Measurements from ENCODE around the gene SCARB1. TPM values are rescaled to one million over a fixed set of nuclear protein-coding genes. Genes with fewer than 3 reads are reported as not detected.
A peak's percentile ranks its signal among the peaks of the same experiment; 100 is the strongest.
"Not testable (repeated sequence)": the region's sequence is repeated elsewhere in the genome, so short reads cannot be mapped to it uniquely, and the experiment has no call there.

The SCARB1 gene
- total RNA-seq, 2 donors from 2014 or later, result 44.9 to 83.1 TPM

DNA sequence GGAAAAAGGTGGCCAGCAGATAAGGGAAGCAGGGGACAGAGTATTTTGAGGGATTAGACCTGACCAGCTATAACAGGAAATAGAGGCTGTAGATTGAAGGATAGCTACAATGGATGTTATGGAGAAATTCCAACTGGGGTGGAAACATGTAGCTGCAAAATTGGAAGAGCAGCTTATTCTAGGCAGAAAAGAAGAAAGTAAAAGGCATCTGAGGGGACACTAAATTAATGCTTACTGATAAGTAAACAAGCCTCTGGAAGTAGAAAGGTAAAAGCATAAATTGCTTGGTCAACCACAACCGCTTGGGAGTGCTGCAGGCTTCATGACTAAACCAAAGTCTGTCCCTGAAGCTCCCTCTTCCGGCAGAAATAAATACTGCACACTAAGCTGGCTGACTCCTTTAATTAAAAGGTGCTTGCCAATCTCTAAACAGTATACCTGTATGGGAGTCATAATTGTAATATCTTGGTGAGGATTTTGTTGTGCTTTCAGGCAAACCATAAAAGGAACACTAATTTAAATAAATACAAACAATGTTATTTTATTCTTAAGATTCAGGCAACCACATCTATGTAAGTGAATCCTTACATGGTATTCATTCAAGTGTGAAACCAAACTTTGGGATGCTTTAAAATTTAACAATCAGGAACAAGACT lies 43.1 kb upstream of the SCARB1 start:
- intact Hi-C loops (cut with DNase I), result no loop called here
- H3K4me1 ChIP-seq, result peaks cover 29% of the 10 kb centered on the region
- H3K27me3 ChIP-seq, result no peaks in the 10 kb centered on the region

GRCh38 chr12:124904306-124905098 lies 40.8 kb upstream of the SCARB1 start:
- no peak for TF ChIP-seq CTCF (IDR thresholded peaks at IDR 0.05)
- no peaks in the 10 kb centered on the region for H3K27me3 ChIP-seq
- peak overlapping the region in 1 of 2 donors; percentile 32 for H3K9ac ChIP-seq (ENCODE audit: low read depth in 2 of 2, low read length in 2 of 2)
- H3K36me3 ChIP-seq, result no peaks in the 10 kb centered on the region
- no peaks in the 10 kb centered on the region for H3K9me3 ChIP-seq
- peak overlapping the region; percentile 28 for H3K27ac ChIP-seq
- intact Hi-C loops (cut with DNase I), result no loop called here
- peak; percentile 86 for DNase-seq
- no peak overlapping the region for H3K4me3 ChIP-seq
- H3K4me1 ChIP-seq, result peaks cover 11% of the 10 kb centered on the region

More for the DNA sequence above, 43.1 kb upstream of the SCARB1 start:
- DNase-seq, result peak; percentile 99
- Histone ChIP-seq H3K9ac (ENCODE audit: low read depth in 2 of 2, low read length in 2 of 2) (no peak overlapping the region), H3K9me3 (no peaks in the 10 kb centered on the region), H3K36me3 (no peaks in the 10 kb centered on the region), H3K27ac (no peak overlapping the region), H3K4me3 (no peak overlapping the region)
- peak; percentile 97 for TF ChIP-seq CTCF (IDR thresholded peaks at IDR 0.05)

GRCh38 chr12:124902916-124903315 lies 39.3 kb upstream of the SCARB1 start:
- no peak overlapping the region for H3K27ac ChIP-seq
- intact Hi-C loops (cut with DNase I), result no loop called here
- no peak for TF ChIP-seq CTCF (IDR thresholded peaks at IDR 0.05)
- H3K36me3 ChIP-seq, result no peaks in the 10 kb centered on the region
- peaks cover 6% of the 10 kb centered on the region for H3K4me1 ChIP-seq
- no peaks in the 10 kb centered on the region for H3K27me3 ChIP-seq
- no peak for DNase-seq
- no peak overlapping the region for H3K9ac ChIP-seq (ENCODE audit: low read depth in 2 of 2, low read length in 2 of 2)
- no peaks in the 10 kb centered on the region for H3K9me3 ChIP-seq
- no peak overlapping the region for H3K4me3 ChIP-seq

- intact Hi-C loops (cut with DNase I), result no loop called here
- H3K4me1 ChIP-seq, result no peaks in the 10 kb centered on the region
- no peak overlapping the region for H3K4me3 ChIP-seq
- no peak overlapping the region for H3K9ac ChIP-seq (ENCODE audit: low read depth in 2 of 2, low read length in 2 of 2)
- H3K27me3 ChIP-seq, result no peaks in the 10 kb centered on the region
- H3K9me3 ChIP-seq, result no peaks in the 10 kb centered on the region
- DNase-seq, result no peak
- no peaks in the 10 kb centered on the region for H3K36me3 ChIP-seq
- H3K27ac ChIP-seq, result no peak overlapping the region
- no peak for TF ChIP-seq CTCF (IDR thresholded peaks at IDR 0.05)
Observed at GRCh38 chr12:124901003-124901402, 37.3 kb upstream of the SCARB1 start.

- H3K27me3 ChIP-seq; intact Hi-C loops (cut with DNase I); H3K9ac ChIP-seq (ENCODE audit: low read depth in 2 of 2, low read length in 2 of 2); H3K36me3 ChIP-seq; DNase-seq; H3K27ac ChIP-seq; H3K9me3 ChIP-seq; H3K4me3 ChIP-seq; H3K4me1 ChIP-seq: not testable (repeated sequence)
Observed at GRCh38 chr12:124900345-124900795, 36.7 kb upstream of the SCARB1 start.

DNA sequence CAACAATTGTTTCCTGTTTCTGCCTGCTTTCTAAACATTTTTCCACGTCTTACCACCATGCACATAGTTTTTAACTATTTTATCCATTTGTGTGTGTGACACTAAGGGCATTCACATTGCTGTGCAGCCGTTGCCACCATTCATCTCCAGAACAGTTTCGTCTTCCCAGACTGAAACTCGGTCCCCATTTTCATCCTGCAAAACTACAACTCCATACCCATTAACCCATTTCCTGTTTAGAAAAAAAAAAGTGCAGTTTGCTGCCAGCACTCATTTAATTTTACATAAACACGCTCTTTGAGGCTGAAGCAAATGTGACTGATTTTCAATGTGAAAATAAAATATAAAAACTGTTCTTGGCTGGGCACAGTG lies 35.2 kb upstream of the SCARB1 start:
- TF ChIP-seq CTCF (IDR thresholded peaks at IDR 0.05), result no peak
- H3K9ac ChIP-seq (ENCODE audit: low read depth in 2 of 2, low read length in 2 of 2), result no peak overlapping the region
- H3K27me3 ChIP-seq, result no peaks in the 10 kb centered on the region
- intact Hi-C loops (cut with DNase I), result loop anchor here (5.0 kb wide), 1 partner anchor 112 kb away; no protein-coding TSS in a partner anchor
- no peaks in the 10 kb centered on the region for H3K4me1 ChIP-seq
- H3K27ac ChIP-seq, result no peak overlapping the region
- no peaks in the 10 kb centered on the region for H3K9me3 ChIP-seq
- DNase-seq, result no peak
- no peak overlapping the region for H3K4me3 ChIP-seq
- H3K36me3 ChIP-seq, result no peaks in the 10 kb centered on the region
